Measurements from ENCODE around the gene GTSE1.

- no peak for TF ChIP-seq POLR2A (IDR thresholded peaks at IDR 0.05)
- no peak for TF ChIP-seq CTCF (IDR thresholded peaks at IDR 0.05)
Measured at GRCh38 chr22:46294784-46295183, 1.9 kb upstream of the GTSE1 start.
